Endometrial microvascular endothelial cells (primary cell): ENCODE results near the gene ICAM3. TPM values are rescaled to one million over a fixed set of nuclear protein-coding genes. Genes with fewer than 3 reads are reported as not detected.
"Not testable (repeated sequence)": the region's sequence is repeated elsewhere in the genome, so short reads cannot be mapped to it uniquely, and the experiment has no call there.

Source experiments
- in situ Hi-C: cut with HindIII; loops from 2 replicates; pipeline ENCODE4 v1.10.0; 2017; ENCODE audit warnings: low sequenced_read_pairs, low pct_unique_long_range_greater_than_20kb; ENCODE audit errors: inconsistent ontology term
- total RNA-seq: library from RNA; depleted of rRNA; stranded (reverse); fragments of >200 nt; gene quantifications from one replicate; pipeline ENCODE4 v1.2.3, GENCODE V29; 2015; ENCODE audit errors: inconsistent ontology term

The ICAM3 gene, protein sequence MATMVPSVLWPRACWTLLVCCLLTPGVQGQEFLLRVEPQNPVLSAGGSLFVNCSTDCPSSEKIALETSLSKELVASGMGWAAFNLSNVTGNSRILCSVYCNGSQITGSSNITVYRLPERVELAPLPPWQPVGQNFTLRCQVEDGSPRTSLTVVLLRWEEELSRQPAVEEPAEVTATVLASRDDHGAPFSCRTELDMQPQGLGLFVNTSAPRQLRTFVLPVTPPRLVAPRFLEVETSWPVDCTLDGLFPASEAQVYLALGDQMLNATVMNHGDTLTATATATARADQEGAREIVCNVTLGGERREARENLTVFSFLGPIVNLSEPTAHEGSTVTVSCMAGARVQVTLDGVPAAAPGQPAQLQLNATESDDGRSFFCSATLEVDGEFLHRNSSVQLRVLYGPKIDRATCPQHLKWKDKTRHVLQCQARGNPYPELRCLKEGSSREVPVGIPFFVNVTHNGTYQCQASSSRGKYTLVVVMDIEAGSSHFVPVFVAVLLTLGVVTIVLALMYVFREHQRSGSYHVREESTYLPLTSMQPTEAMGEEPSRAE
- 11.8 TPM for total RNA-seq

DNA sequence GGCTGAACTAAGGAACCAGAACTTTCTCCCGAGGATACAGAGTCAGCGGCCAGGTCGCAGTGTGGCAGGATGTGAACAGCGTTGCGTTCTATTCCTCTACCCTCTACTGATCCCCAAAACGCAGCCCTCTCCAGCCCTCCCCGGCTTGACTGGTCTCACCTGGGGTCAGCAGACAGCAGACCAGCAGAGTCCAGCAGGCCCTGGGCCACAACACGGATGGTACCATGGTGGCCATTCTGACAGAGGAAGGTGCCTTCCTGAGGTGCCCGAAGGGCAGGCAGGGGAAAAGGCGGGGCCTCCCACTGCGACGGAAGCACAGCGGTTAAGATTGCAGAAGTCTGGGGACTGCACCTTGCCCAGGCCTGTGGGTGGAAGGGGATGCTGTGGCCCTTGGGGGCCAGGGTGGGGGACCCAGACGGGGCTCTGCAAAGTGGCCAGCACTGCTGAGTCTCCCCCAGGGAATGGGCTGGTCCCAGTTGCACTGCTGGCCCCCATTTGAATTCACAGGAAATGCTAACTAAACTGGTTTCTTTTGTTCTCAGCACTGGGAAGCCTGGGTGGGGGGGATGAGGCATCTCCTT is at the start of gene ICAM3:
Gene ICAM3, minus strand, starts transcription at position 245 of the 581 bp plus-strand sequence. Its CDS starts 10 bp downstream, at position 235.
- in situ Hi-C loops, result no loop called here

- in situ Hi-C loops, result no loop called here
Measured at GRCh38 chr19:10388957-10389356, 49.5 kb upstream of the ICAM3 start.

- in situ Hi-C loops, result no loop called here
Measured at GRCh38 chr19:10384580-10384979, 45.2 kb upstream of the ICAM3 start.

DNA sequence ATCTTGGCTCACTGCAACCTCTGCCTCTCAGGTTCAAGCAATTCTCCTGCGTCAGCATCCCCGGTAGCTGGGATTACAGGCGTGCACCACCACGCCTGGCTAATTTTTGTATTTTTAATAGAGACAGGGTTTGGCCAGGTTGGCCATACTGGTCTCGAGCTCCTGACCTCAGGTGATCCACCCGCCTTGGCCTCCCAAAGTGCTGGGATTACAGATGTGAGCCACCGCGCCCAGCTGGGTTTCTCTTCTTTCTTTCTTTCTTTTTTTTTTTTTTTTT is 43.7 kb upstream of the ICAM3 start:
- in situ Hi-C loops, result not testable (repeated sequence)

DNA sequence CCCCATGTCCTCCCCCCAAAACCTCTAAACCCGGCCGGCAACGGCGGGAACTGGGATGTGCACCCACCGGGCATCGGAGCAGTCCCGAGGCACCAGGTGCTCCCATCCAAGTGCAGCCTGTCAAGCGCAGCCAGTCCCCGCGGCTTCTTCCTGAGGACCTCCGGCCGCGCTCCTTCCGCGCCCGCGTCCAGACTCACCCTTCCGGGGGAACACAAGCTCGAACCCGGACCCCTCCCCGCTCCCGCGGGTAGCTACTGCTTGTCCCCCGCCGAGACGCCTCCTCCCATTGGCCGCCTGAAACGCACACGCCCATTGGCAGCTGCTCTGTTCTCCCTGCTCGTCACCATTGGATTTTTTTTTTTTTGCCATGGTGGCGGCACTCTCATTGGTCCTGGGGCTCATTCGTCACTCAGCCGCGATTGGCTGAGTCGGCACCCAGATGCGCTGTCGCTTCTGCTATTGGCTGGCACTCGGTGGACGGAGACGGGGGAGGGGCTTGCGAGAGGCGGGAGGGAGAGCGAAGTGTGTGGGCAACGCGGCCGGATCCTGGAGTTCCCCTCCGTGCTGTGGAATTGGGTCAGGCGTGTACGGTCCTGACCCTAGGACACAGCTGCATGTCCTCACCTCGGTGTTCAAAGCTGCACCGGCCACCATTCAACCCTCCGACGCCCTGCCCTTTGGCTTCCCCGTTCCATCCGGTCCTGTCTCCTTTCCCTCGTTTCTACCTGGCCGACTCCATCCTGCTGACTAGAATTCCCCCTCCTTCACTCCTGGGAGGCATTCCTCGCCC is 41.1 kb upstream of the ICAM3 start, which contains the start of gene TYK2:
Gene TYK2, minus strand, starts transcription at position 260 of the 790 bp plus-strand sequence. CDS start 2,166 bp downstream, outside the sequence.
- in situ Hi-C loops, result no loop called here

GRCh38 chr19:10379880-10380312 is 40.5 kb upstream of the ICAM3 start:
- in situ Hi-C loops, result no loop called here

- in situ Hi-C loops, result no loop called here
Measured at GRCh38 chr19:10378124-10378523, 38.7 kb upstream of the ICAM3 start.

GRCh38 chr19:10377140-10377640 is 37.8 kb upstream of the ICAM3 start:
- in situ Hi-C loops, result not testable (repeated sequence)

- in situ Hi-C loops, result no loop called here
Measured at GRCh38 chr19:10374931-10375330, 35.5 kb upstream of the ICAM3 start.

DNA sequence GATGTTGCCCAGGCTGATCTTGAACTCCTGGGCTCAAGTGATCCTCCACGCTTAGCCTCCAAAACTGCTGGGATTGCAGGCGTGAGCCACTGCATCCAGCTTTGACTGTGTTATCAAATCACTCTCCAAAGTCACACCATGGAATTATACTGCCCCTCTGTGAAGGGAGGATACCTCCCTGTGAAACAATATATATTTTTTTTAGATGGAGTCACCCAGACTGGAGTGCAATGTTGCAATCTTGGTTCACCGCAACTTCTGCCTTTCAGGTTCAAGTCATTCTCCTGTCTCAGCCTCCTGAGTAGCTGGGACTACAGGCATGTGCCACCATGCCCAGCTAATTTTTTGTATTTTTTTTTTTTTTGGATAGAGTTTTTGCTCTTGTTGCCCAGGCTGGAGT is 33.3 kb upstream of the ICAM3 start:
- in situ Hi-C loops, result no loop called here

DNA sequence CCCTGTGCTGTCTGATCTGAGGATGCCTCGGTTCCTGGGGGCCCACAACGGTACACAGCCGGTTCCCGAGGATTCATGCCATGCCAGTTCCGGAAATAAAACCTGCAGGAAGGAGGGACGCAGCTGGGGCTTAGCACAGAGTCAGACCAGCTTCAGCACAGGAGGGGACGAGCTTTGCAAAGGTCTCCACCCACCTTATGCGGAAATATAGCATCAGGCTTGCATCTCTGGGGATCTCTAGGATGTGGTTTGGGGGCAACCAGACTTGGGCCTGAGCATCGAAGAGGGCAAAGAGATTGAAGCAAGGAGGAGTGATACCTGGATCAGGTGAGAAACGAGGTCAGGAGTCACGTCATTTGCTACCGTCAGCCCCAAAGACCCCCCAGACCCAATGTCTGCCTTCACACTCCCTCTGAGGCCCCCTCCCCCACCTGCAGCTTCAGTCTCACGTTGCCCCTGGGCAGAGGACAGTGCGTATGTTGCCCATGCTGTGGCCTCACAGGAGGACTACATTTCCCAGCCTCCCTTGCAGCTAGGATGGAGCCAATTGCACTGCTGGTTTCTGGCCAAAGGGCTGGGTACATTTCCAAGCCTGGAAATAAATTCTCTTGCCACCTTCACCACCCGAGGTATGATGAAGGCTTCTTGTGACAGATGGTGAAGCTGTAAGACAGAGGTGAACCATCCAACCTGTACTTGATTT is 28.8 kb upstream of the ICAM3 start:
- in situ Hi-C loops, result no loop called here

DNA sequence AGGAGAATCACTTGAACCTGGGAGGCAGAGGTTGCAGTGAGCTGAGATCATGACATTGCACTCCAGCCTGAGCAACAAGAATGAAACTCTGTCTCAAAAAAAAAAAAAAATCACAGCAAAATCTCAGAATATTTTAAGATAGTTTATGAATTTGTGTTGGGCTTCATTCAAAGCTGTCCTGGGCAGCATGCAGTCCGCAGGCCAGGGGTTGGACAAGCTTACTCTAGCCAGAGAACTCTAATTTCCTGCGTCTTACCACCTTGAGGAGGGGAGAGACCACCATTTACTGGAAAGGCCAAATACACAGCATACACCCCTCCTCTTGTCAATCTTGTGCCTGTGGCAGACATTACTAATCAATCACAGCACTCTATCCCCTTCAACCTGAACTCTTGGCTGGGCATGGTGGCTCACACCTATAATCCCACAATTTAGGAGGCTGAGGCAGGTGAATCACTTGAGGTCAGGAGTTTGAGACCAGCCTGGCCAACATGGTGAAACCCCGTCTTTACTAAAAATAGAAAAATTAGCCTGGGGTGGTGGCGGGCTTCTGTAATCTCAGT is 27.6 kb upstream of the ICAM3 start:
- in situ Hi-C loops, result not testable (repeated sequence)

DNA sequence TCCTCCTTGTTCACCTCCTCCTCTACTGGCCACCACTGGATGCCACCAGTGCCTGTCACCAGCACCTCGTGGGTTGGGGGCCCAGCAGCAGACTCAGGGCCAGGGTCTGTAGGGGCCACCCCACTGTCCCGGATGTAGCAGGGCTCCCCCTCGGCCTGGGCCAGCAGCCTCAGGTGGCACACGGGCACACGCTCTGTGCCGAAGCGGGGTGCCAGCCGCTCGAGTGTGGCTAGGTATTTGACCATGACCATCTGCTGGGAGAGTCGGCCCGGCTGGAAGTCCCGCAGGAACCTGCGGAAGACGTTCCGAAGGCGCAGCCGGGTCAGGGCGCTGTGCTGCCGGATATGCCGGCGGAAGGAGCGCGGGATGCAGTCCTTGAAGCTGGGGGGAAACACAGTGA is 26.1 kb upstream of the ICAM3 start:
- in situ Hi-C loops, result no loop called here

- in situ Hi-C loops, result no loop called here
Measured at GRCh38 chr19:10364644-10365043, 25.2 kb upstream of the ICAM3 start.

DNA sequence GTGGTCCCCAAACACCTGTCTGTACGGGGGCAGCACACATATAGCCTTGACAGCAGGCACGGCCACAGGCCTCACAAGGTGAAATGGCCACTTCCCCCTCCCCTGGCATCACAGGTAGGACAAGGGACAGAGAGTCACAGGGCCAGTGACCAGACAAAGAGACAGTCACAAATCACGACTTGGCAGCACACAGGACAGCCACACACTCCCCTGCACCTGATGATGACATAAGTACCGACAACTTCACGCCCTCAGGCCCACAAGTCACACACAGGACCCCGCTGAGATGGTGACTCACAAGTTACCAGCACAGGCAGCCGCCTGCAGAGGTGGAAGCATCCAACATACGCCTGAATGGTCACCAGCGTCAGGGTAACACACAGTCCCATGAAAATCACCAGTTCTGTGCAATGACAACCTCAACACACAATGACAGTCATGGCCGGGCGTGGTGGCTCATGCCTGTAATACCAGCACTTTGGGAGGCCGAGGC is 24.4 kb upstream of the ICAM3 start:
- in situ Hi-C loops, result no loop called here

GRCh38 chr19:10362259-10362658 is 22.8 kb upstream of the ICAM3 start:
- in situ Hi-C loops, result no loop called here

- in situ Hi-C loops, result no loop called here
Measured at GRCh38 chr19:10361569-10362011, 22.2 kb upstream of the ICAM3 start.

GRCh38 chr19:10356431-10356830 is 17.0 kb upstream of the ICAM3 start:
- in situ Hi-C loops, result no loop called here
